ENCODE results near the gene NUCB2. TPM values are rescaled to one million over a fixed set of nuclear protein-coding genes. Genes with fewer than 3 reads are reported as not detected.

NUCB2 gene
- total RNA-seq, 1 experiment from 2014 or later, result 24.3 TPM

DNA sequence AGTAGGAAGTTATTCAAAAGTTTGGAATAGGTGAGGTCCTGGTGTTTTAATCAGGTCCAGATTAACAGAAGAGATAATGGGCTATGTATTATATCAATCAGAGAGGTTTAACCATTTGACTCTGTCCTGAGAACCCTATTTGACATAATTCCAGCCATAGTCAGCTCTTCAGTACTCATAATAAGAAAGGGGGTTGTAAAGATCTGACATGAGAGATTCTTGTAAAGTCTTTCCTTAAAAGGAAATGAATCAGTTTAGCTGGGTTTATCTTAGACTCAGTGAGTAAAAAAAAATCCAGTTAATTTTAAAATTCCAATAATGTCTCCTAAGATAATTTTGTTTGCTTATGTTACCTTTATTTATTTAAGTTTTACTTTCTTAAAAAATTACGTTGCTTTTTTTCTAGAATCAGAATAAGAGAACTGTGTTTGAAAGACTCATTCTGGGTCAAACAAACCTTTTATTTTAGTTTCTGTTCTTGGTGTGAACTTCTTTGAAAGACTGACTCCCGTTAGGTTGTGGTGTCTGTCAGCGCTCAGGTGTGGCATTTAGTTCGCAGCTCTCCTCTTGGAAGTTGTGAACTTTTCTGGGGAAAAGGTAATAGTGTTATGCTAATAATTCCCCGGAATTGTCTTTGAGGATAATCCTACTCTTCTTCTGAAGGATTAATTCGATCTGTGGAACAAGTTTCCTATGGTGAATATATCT is 20.5 kb downstream of the NUCB2 start:
- DNase-seq, result no peak
- Histone ChIP-seq H3K36me3 (peaks cover 3% of the 10 kb centered on the region), H3K4me3 (no peak overlapping the region), H3K27me3 (no peaks in the 10 kb centered on the region), H3K9me3 (no peaks in the 10 kb centered on the region)

- peaks cover 6% of the 10 kb centered on the region for H3K36me3 ChIP-seq
- H3K27me3 ChIP-seq, result no peaks in the 10 kb centered on the region
- no peak for DNase-seq
- no peak overlapping the region for H3K4me3 ChIP-seq
- no peaks in the 10 kb centered on the region for H3K9me3 ChIP-seq
These were observed 21.8 kb downstream of the NUCB2 start for GRCh38 chr11:17298302-17298701.

- no peak overlapping the region for H3K4me3 ChIP-seq
- H3K9me3 ChIP-seq, result no peaks in the 10 kb centered on the region
- H3K36me3 ChIP-seq, result peaks cover 9% of the 10 kb centered on the region
- DNase-seq, result no peak
- no peaks in the 10 kb centered on the region for H3K27me3 ChIP-seq
These were observed 23.8 kb downstream of the NUCB2 start for GRCh38 chr11:17300372-17300771.

- Histone ChIP-seq H3K9me3 (no peaks in the 10 kb centered on the region), H3K27me3 (no peaks in the 10 kb centered on the region), H3K36me3 (peaks cover 22% of the 10 kb centered on the region), H3K4me3 (no peak overlapping the region)
- DNase-seq, result no peak
These were observed 37.1 kb downstream of the NUCB2 start for GRCh38 chr11:17313349-17314231.

- Histone ChIP-seq H3K27me3 (no peaks in the 10 kb centered on the region), H3K4me3 (no peak overlapping the region), H3K9me3 (no peaks in the 10 kb centered on the region), H3K36me3 (peaks cover 22% of the 10 kb centered on the region)
- no peak for DNase-seq
These were observed 37.7 kb downstream of the NUCB2 start for GRCh38 chr11:17314232-17314547.

DNA sequence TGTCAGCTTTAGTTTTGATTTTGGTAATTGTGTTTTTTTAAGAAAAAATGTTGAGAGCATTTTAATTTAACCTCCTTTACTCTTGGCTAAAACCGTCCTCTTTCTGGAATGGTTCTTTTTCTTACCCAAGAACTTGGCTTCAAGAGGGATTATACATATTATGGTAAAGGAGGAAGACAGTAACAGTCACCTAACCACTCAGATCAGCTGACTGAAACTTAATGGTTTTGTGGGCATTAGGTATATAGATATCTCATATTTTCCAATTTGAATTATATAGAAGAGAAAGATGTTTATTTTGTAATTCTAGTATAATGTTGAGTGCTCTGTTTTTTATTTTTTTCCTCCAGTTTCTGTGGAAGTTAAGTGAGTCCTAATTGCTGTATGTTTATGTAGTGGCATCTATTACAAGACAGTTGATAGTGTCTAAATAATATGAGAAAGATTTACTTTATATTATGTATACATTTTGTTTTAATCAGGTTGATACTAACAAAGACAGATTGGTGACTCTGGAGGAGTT is 38.4 kb downstream of the NUCB2 start:
- Histone ChIP-seq H3K9me3 (no peaks in the 10 kb centered on the region), H3K27me3 (no peaks in the 10 kb centered on the region), H3K4me3 (no peak overlapping the region), H3K36me3 (peaks cover 17% of the 10 kb centered on the region)
- DNase-seq, result no peak

GRCh38 chr11:17328871-17329494 is 52.4 kb downstream of the NUCB2 start:
- Histone ChIP-seq H3K4me3 (no peak overlapping the region), H3K27me3 (no peaks in the 10 kb centered on the region), H3K9me3 (no peaks in the 10 kb centered on the region), H3K36me3 (no peaks in the 10 kb centered on the region)
- no peak for DNase-seq

- no peaks in the 10 kb centered on the region for H3K36me3 ChIP-seq
- no peak for DNase-seq
These were observed 55.1 kb downstream of the NUCB2 start for GRCh38 chr11:17331669-17332068.

GRCh38 chr11:17333799-17334586 is 57.5 kb downstream of the NUCB2 start:
- no peaks in the 10 kb centered on the region for H3K27me3 ChIP-seq
- no peaks in the 10 kb centered on the region for H3K9me3 ChIP-seq
- DNase-seq, result no peak
- H3K36me3 ChIP-seq, result no peaks in the 10 kb centered on the region
- no peak overlapping the region for H3K4me3 ChIP-seq

More at GRCh38 chr11:17331669-17332068, 55.1 kb downstream of the NUCB2 start:
- Histone ChIP-seq H3K9me3 (no peaks in the 10 kb centered on the region), H3K4me3 (no peak overlapping the region), H3K27me3 (no peaks in the 10 kb centered on the region)

GRCh38 chr11:17343257-17343656 is 66.7 kb downstream of the NUCB2 start:
- Histone ChIP-seq H3K27me3 (no peaks in the 10 kb centered on the region), H3K9me3 (no peaks in the 10 kb centered on the region), H3K36me3 (no peaks in the 10 kb centered on the region), H3K4me3 (no peak overlapping the region)
- DNase-seq, result no peak

DNA sequence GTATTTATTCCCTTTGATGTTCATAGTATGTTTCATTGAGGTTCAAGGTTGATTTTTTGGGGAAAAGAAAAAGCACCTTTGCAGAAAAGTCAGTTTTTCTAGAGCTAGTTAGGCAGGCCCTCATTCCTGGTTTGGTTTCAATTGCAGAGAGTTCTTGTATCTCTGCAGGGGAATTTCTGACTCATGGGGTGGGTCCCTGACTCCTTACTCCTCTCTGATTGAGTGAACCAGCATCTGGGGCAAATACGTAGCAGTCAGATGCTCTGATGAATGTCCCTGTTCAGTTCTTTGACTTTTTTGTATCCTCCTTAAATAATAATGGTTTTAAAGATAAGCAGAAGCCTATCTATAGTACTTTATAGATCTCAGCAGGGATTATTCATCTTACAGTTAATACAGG is 67.4 kb downstream of the NUCB2 start:
- no peaks in the 10 kb centered on the region for H3K9me3 ChIP-seq
- H3K4me3 ChIP-seq, result no peak overlapping the region
- no peaks in the 10 kb centered on the region for H3K36me3 ChIP-seq
- H3K27me3 ChIP-seq, result no peaks in the 10 kb centered on the region
- DNase-seq, result no peak

DNA sequence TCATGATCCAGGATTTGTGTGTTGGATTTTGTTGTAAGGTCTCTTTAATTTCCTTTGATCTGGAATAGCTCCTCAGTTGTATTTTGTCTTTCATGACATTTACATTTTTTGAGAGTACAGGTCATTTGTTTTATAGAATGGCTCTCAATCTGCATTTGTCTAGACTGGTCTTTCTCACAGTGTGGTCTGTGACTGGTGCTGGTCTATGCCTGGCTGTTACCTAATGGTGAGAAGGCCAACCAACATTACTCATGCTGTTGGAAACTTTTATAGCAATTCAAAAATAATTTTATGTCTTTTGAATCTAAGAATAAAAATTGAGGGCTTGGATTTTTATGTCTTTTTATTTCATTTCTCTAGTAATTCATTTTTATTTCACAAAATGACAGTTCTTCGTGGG is 71.1 kb downstream of the NUCB2 start:
- H3K9me3 ChIP-seq, result no peaks in the 10 kb centered on the region
- no peaks in the 10 kb centered on the region for H3K36me3 ChIP-seq
- H3K4me3 ChIP-seq, result no peak overlapping the region
- no peak for DNase-seq
- no peaks in the 10 kb centered on the region for H3K27me3 ChIP-seq

DNA sequence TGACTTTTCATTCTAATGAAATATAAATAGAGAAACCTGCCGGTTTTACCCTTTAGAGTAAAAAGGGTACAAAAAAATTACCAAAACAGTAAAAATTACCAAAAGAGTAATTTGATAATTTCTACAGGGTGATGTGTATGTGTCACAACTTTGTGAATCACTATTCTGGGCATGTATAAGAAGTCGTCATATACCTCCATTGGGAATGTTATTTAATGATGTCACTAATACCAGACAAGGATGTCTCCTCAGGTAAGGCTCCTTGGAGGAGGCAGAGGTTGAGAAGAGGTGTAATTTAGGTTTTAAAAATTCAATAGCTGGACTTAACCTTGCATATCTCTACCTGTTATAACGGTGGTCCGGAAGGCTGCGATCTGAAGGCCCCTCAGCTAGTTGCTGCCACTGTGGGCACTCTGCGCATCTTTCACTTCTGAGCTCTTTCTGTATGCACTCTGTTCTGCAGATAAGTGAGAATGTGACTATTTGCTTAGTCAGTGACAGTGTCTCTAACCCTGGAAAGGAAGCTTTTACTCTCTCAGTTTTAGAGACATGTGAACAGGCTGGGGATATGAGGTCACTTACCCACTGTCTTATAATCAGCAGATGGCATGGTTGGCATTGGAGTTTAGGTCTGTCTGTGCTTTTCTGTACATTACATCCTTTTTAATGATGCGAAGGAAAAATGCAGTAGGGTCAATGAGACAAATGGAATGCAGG is 74.1 kb downstream of the NUCB2 start:
- no peak for DNase-seq
- Histone ChIP-seq H3K36me3 (no peaks in the 10 kb centered on the region), H3K4me3 (no peak overlapping the region), H3K9me3 (no peaks in the 10 kb centered on the region), H3K27me3 (no peaks in the 10 kb centered on the region)

DNA sequence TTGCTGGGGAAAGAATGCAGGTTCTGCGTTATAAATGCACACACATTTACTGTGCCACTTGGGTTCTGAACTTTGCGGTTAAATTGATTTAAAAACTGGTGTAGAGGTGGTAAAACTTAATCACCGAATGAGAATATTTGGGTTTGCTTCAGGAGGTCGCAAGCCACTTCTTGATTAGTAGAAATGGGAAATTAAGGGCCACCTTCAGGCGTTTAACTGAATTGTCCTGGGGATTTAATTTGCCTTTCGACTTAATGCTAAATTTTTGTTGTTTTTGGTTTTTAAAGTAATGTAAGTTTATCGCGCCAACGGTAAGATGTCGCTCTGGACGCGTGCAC is 74.6 kb downstream of the NUCB2 start:
- H3K4me3 ChIP-seq, result no peak overlapping the region
- no peaks in the 10 kb centered on the region for H3K36me3 ChIP-seq
- no peak for DNase-seq
- no peaks in the 10 kb centered on the region for H3K9me3 ChIP-seq
- no peaks in the 10 kb centered on the region for H3K27me3 ChIP-seq

DNA sequence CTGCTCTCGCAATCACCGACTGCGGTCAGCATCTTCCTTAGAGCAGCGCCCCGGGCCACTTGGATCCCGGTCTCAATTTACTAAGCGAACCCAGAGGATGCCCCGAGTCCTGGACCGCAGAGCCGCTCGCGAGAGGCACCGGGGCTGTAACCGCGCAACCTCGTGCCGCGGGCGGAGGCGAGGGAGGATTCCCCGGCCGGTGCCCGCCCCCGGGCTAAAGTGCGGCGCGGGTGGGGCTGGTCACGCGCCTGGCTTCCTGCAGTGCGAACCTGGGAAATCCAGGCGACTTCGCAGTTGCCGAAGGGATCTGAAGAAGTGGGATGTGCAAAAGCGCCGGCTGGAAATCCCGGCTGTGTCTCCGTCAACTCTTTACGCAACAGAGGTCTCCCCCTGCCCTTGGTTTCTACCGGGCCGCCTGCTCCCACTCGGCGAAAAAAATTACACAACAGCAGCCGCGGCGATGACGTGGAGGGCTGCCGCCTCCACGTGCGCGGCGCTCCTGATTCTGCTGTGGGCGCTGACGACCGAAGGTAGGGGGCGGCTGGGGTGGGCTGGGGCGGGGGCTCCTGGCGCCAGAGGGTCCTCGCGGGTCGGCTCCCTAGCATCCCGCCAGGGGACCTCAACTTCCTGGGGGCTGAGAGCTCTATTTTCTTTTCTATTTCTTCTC is 75.1 kb downstream of the NUCB2 start, which contains the start of gene NCR3LG1:
Gene NCR3LG1, plus strand, starts transcription at position 291 of the 667 bp plus-strand sequence. Its CDS starts 170 bp downstream, at position 461.
- Histone ChIP-seq H3K36me3 (no peaks in the 10 kb centered on the region), H3K4me3 (peak within 1 kb of the TSS; percentile 15), H3K9me3 (no peaks in the 10 kb centered on the region), H3K27me3 (no peaks in the 10 kb centered on the region)
- DNase-seq, result no peak

All from MG63 (cell line).